Prostate gland (tissue), 2 donors: ENCODE results near the gene OR14C36.

Source experiments
- POLR2A ChIP-seq: fragments of 450-650 bp; IDR thresholded peaks from one replicate; pipeline ENCODE4 v1.6.1; 2016; ENCODE audit warnings: antibody characterized with exemption, mild to moderate bottlenecking
- POLR2AphosphoS5 ChIP-seq: sonication (generic); formaldehyde crosslinking; IDR thresholded peaks from one replicate; pipeline ENCODE4 v1.6.1; 2017; ENCODE audit warnings: antibody characterized with exemption
- TF ChIP-seq, protein P1 (sequence below), 4 experiments: fragments of 200-600 bp in 2 of 4; fragments of 450-650 bp in 2 of 4; sonication (generic) in 2 of 4; IDR thresholded peaks; 1 replicate in 3 of 4; 2 replicates in 1 of 4; pipeline ENCODE4 v1.5.1; 2016 to 2019; ENCODE audit warnings: antibody characterized with exemption in 4 of 4, mild to moderate bottlenecking in 2 of 4, moderate library complexity in 2 of 4

DNA sequence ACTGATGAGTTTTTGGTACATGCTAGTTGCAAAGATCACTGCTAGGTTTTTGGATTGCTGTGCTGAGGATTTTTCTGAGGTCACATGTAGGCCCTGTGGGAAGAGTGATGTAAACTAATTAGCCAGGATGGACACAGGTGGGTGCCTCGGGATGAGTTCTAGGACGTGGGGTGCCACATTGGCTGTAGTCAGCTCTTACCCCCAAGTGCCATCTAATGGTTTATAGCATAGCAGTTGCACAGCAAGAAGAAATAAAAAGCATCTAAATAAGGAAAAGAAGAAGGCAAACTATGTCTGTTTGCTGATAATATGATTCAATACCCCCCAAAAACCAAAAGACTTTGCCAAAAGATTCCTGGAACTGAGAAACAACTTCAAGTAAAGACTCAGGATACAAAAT is 44.5 kb downstream of the OR14C36 start:
- TF ChIP-seq POLR2AphosphoS5 (no peak), POLR2A (no peak)
- TF ChIP-seq, protein P1, sequence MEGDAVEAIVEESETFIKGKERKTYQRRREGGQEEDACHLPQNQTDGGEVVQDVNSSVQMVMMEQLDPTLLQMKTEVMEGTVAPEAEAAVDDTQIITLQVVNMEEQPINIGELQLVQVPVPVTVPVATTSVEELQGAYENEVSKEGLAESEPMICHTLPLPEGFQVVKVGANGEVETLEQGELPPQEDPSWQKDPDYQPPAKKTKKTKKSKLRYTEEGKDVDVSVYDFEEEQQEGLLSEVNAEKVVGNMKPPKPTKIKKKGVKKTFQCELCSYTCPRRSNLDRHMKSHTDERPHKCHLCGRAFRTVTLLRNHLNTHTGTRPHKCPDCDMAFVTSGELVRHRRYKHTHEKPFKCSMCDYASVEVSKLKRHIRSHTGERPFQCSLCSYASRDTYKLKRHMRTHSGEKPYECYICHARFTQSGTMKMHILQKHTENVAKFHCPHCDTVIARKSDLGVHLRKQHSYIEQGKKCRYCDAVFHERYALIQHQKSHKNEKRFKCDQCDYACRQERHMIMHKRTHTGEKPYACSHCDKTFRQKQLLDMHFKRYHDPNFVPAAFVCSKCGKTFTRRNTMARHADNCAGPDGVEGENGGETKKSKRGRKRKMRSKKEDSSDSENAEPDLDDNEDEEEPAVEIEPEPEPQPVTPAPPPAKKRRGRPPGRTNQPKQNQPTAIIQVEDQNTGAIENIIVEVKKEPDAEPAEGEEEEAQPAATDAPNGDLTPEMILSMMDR (IDR thresholded peaks at IDR 0.05), result no peak
